Stimulated activated CD8-positive, alpha-beta memory T cell treated with anti-CD3 and anti-CD28 coated beads, Interleukin-15, amount 100 ng/mL, for 24 hours (primary cell): ENCODE data around the gene WDR45B.
"Not testable (repeated sequence)": the region's sequence is repeated elsewhere in the genome, so short reads cannot be mapped to it uniquely, and the experiment has no call there.

Source experiments
- DNase-seq: peaks from one replicate; pipeline ENCODE4 v3.0.0-alpha.2; 2020; ENCODE audit warnings: low read depth

Gene WDR45B

GRCh38 chr17:82599674-82600661 is 48.3 kb downstream of the WDR45B start:
- no peak for DNase-seq

GRCh38 chr17:82598256-82599119 is 49.8 kb downstream of the WDR45B start:
- DNase-seq, result no peak

GRCh38 chr17:82596837-82597672 is 51.2 kb downstream of the WDR45B start:
- no peak for DNase-seq

- DNase-seq, result no peak
Measured at GRCh38 chr17:82596296-82596695, 51.9 kb downstream of the WDR45B start.

GRCh38 chr17:82595893-82596292 is 52.4 kb downstream of the WDR45B start:
- no peak for DNase-seq

GRCh38 chr17:82594571-82594970 is 53.7 kb downstream of the WDR45B start:
- DNase-seq, result no peak

DNA sequence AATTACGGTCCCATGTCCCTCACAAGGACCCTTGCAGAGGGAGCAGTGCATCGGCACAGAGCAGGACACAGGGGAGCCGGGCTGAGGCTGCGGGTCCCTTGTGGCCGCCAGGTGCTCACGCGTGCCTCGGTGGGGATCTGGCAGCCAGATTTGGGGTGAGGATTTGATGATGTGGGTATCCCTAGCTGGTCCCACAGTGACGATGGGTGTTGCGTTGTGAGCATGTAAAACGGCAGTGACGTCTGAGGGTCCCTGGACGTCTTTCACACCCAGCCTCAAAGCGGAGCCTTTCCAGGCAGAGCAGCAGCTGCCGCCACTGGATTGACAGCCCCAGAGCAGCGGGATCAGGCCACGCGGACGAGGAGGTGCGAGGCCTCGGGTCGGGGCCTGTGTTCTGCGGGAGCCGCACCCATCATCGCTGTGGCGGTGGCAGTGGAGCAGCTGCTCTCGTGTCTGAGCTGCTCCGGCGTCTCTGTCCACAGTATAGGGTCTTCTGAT is 54.6 kb downstream of the WDR45B start:
- no peak for DNase-seq

DNA sequence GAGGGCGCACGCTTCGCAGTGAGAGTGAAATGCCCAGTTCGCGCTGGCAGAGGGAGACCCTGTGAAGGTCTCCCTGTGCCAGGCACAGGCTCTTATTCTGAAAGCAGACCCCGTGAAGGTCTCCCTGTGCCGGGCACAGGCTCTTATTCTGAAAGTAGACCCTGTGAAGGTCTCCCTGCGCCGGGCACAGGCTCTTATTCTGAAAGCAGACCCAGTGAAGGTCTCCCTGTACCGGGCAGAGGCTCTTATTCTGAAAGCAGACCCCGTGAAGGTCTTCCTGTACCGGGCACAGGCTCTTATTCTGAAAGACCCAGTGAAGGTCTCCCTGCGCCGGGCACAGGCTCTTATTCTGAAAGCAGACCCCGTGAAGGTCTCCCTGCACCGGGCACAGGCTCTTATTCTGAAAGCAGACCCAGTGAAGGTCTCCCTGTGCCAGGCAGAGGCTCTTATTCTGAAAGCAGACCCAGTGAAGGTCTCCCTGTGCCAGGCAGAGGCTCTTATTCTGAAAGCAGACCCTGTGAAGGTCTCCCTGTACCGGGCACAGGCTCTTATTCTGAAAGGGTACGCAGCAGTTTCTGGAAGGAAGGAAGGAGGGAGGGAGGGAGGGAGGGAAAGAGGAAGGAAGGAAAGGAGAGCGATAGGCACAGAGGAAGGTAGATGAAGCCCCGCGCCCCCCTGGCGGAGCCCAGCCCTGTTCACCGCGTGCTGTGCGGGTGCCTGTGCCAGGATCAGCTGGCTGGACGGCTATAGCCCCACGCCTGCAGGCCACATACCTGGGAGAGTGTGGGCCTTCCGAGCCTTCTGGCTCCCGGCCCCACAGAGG is 55.3 kb downstream of the WDR45B start:
- DNase-seq, result no peak

DNA sequence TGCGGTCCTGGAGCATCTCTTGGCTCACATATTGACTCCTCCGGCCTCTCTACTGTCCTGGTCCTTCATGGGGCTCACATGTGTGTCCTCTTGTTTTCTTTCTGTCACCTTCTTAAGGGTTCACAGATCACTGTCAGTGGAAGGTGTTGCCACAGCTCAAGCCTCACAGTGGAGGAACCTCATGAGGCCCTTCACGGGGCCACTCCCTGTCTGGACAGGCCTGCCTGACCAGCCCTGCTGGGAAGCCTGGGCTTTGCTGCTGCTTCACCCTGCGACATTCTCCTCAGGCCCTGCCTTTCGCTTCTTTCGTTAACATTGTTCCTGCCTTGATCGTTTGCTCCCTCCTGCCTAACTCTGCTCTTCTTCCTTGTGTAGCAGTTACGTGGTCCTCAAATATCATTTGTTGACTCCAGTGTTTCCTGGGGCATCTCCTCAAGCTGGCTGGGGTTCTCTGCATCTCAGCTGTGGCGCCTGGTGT is 55.9 kb downstream of the WDR45B start:
- DNase-seq, result no peak

DNA sequence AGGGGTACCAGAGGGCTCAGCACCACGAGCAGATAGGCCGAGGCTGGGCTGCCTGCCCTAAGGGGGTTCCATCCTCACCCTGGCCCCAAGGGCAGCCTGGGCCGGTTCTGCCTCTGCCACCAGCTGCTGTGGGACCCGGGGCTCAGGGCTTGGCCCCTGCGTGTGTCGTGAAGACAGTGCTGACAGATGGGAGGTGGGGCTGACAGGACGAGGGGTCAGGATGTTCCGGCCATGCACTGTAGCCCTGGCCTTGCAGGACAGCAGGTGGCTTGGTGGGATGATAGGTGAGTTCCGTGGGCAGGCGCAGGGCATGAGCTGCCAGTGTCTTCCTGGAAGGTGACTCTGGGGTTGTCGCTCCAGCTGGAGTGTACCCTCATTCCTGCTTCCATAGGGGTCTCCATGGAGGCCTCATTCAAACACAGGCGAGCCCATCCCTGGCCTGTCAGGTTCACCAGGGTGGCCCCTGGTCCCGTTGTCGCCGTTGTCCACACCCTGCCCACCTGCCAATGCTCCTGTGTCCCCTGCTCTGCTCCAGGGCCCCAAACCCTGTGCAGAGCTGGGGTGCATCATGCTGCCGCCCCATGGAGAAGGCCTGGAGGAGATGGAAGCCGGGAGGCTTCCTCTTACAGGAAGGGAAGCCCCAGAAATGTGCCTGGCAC is 57.2 kb downstream of the WDR45B start:
- no peak for DNase-seq

GRCh38 chr17:82590216-82590615 is 58.0 kb downstream of the WDR45B start:
- DNase-seq, result no peak

DNA sequence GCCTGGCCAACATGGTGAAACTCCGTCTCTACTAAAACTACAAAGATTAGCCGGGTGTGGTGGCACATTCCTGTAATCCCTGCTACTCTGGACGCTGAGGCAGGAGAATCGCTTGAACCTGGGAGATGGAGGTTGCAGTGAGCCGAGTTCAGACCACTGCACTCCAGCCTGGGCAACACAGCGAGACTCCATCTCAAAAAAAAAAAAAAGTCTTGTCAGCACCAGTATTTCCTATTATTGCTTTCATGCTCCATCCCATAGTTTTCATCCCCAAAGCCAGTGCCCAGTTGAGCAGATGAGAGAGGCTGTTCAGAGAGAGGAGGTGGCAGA is 58.4 kb downstream of the WDR45B start:
- no peak for DNase-seq

DNA sequence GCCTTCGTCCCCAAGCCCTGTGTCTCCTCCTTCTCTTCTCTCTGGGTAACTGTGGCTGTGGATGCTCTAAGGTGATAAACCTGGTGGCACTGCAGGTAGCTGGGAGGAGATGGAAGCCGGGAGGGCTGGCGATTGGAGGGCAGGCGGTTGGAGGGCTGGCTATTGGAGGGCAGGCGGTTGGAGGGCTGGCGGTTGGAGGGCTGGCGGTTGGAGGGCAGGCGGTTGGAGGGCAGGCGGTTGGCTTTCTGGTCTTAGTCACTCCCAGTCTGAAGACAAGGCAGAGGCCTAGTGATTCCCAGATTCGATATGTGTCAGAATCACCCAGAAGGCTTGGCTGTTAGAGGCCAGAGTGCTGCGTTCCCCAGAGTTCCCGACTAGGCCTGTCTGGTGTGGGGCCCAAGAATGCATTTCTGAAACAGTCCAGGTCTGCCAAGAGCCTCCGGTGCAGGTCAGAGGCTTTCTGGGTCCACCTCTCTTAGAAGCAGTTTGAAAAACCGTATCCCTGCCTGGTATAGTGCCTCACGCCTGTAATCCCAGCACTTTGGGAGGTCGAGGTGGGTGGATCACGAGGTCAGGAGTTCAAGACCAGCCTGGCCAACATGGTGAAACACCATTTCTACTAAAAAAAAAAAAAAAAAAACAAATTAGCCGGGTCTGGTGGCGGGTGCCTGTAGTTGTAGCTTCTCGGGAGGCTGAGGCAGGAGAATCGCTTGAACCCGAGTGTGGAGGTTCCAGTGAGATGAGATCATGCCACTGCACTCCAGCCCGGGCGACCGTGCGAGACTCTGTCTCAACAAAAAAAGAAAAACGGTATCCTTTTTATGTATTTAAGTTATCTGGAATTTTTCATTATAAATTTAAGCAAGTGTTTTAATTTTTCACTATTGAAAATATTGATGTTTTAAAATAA is 59.7 kb downstream of the WDR45B start:
- no peak for DNase-seq

GRCh38 chr17:82587234-82588086 is 60.8 kb downstream of the WDR45B start:
- DNase-seq, result no peak

- DNase-seq, result no peak
Measured at GRCh38 chr17:82586576-82587233, 61.5 kb downstream of the WDR45B start.

GRCh38 chr17:82585935-82586575 is 62.2 kb downstream of the WDR45B start:
- DNase-seq, result not testable (repeated sequence)

GRCh38 chr17:82583720-82584234 is 64.5 kb downstream of the WDR45B start:
- DNase-seq, result no peak
